Mesothelial cell of epicardium (in vitro differentiated cells): ENCODE measurements around the gene CXorf65. TPM values are rescaled to one million over a fixed set of nuclear protein-coding genes. Genes with fewer than 3 reads are reported as not detected.
A peak's percentile ranks its signal among the peaks of the same experiment; 100 is the strongest.

ENCODE experiments used
- DNase-seq, 2 experiments: peaks; one replicate each; pipeline ENCODE4 v3.0.0; 2021; ENCODE audit warnings: low spot score in 2 of 2; ENCODE audit not compliant: unreplicated experiment in 2 of 2
- H3K27ac Mint-ChIP-seq: 2 replicates; pipeline ENCODE4 v1.8.0; 2021; ENCODE audit warnings: mixed read lengths
- H3K27me3 Mint-ChIP-seq: 2 replicates; pipeline ENCODE4 v1.8.0; 2021; ENCODE audit warnings: low read depth, mixed read lengths
- H3K36me3 Mint-ChIP-seq: 2 replicates; pipeline ENCODE4 v1.8.0; 2021; ENCODE audit warnings: mixed read lengths
- H3K4me1 Mint-ChIP-seq: 2 replicates; pipeline ENCODE4 v1.8.0; 2021; ENCODE audit warnings: mixed read lengths
- H3K4me3 Mint-ChIP-seq: 2 replicates; pipeline ENCODE4 v1.8.0; 2021; ENCODE audit warnings: mild to moderate bottlenecking, moderate library complexity, mixed read lengths
- H3K9me3 Mint-ChIP-seq: 2 replicates; pipeline ENCODE4 v1.8.0; 2021; ENCODE audit warnings: mixed read lengths
- total RNA-seq: library from RNA; stranded (reverse); gene quantifications from 3 replicates; pipeline ENCODE4 v1.2.1, GENCODE V29; 2021
- TF ChIP-seq, protein P1 (sequence below): fragments of 200-600 bp; sonication (generic); IDR thresholded peaks from one replicate; pipeline ENCODE4 v1.5.0; 2021; ENCODE audit warnings: antibody characterized with exemption; ENCODE audit not compliant: unreplicated experiment

CXorf65 gene
- total RNA-seq, 1 donor from 2014 or later: not detected

DNA sequence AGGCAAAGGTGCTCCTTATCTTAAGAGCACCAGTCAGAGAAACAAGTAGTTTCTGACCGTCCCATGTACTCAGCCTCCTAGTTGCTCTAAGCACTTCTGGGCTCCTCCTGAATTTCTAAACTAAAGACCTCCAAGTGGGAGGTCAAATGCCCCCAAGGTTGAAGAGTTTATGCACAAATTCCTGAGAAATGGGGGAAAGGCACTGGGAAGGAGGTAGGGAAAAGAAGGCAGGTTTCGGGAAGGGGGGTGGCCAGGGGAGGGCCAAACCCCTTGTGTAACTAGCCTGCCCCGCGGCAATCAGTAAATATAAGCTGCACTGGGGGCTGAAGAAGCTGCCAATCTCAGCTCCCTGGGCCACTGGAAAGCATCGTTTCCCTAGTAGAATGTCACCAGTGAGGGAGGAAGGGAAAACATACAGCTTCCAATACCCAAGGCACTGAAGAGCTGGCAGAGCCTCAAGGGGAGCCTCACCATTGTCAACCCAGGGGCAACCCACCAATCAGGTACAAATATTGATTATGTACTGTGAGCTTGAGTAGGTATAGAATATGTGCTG lies 7.5 kb downstream of the CXorf65 start:
- TF ChIP-seq, protein P1, sequence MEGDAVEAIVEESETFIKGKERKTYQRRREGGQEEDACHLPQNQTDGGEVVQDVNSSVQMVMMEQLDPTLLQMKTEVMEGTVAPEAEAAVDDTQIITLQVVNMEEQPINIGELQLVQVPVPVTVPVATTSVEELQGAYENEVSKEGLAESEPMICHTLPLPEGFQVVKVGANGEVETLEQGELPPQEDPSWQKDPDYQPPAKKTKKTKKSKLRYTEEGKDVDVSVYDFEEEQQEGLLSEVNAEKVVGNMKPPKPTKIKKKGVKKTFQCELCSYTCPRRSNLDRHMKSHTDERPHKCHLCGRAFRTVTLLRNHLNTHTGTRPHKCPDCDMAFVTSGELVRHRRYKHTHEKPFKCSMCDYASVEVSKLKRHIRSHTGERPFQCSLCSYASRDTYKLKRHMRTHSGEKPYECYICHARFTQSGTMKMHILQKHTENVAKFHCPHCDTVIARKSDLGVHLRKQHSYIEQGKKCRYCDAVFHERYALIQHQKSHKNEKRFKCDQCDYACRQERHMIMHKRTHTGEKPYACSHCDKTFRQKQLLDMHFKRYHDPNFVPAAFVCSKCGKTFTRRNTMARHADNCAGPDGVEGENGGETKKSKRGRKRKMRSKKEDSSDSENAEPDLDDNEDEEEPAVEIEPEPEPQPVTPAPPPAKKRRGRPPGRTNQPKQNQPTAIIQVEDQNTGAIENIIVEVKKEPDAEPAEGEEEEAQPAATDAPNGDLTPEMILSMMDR: no peak
- Mint-ChIP-seq H3K27me3 (no peaks in the 10 kb centered on the region), H3K4me1 (peaks cover 46% of the 10 kb centered on the region), H3K9me3 (peaks cover 5% of the 10 kb centered on the region), H3K27ac (no peak overlapping the region), H3K36me3 (no peaks in the 10 kb centered on the region), H3K4me3 (no peak overlapping the region)
- DNase-seq: no peak

GRCh38 chrX:71098302-71098701 lies 8.2 kb downstream of the CXorf65 start:
- DNase-seq: no peak
- no peak overlapping the region for H3K27ac Mint-ChIP-seq
- no peaks in the 10 kb centered on the region for H3K27me3 Mint-ChIP-seq
- H3K9me3 Mint-ChIP-seq: peaks cover 8% of the 10 kb centered on the region
- H3K4me1 Mint-ChIP-seq: peaks cover 39% of the 10 kb centered on the region
- TF ChIP-seq, protein P1: peak; percentile 30
- no peak overlapping the region for H3K4me3 Mint-ChIP-seq
- H3K36me3 Mint-ChIP-seq: no peaks in the 10 kb centered on the region

DNA sequence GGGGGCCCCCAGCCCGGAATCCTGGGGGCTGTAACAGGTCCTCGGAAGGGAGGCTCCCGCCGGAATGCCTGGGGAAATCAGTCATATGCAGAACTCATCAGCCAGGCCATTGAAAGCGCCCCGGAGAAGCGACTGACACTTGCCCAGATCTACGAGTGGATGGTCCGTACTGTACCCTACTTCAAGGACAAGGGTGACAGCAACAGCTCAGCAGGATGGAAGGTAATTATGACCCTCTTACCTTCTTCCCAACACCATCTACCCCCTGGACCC lies 9.8 kb downstream of the CXorf65 start:
- peaks cover 15% of the 10 kb centered on the region for H3K9me3 Mint-ChIP-seq

DNA sequence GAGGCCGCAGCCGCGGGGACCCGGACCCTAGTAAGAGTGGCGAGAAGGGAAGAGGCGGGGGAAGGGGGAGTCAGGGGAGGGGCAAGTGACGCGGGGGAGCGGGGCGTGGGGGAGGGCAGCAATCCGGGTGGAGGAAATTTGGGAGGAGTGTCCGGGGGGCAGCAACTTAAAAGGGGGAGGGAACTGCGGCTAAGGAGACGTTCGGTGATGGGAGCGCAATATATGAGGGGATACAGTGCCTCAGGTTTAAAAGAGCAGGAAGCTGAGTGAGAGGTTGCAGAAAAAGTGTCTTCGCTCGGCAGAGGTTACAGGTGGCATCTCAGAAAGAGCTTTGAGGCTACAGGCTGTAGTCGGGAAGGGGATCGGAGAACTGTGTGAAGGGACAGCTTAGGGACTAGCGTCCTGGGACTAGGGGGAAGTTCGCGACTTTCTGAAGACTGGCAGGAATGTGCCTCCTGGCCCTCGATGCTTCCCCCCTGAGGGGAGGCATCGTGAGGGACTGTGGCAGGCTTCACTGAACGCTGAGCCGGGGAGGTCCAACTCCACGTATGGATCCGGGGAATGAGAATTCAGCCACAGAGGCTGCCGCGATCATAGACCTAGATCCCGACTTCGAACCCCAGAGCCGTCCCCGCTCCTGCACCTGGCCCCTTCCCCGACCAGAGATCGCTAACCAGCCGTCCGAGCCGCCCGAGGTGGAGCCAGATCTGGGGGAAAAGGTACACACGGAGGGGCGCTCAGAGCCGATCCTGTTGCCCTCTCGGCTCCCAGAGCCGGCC lies 10.4 kb downstream of the CXorf65 start:
- DNase-seq: peak in 1 of 2 experiments; percentile 42
- Mint-ChIP-seq H3K27me3 (no peaks in the 10 kb centered on the region), H3K4me3 (peak overlapping the region; percentile 83), H3K36me3 (no peaks in the 10 kb centered on the region), H3K27ac (peak overlapping the region; percentile 91), H3K4me1 (peaks cover 29% of the 10 kb centered on the region), H3K9me3 (peaks cover 18% of the 10 kb centered on the region)
- TF ChIP-seq, protein P1: no peak

More for the DNA sequence above, 9.8 kb downstream of the CXorf65 start:
- TF ChIP-seq, protein P1: no peak
- Mint-ChIP-seq H3K4me1 (peaks cover 29% of the 10 kb centered on the region), H3K27ac (no peak overlapping the region), H3K4me3 (peak overlapping the region; percentile 83), H3K36me3 (no peaks in the 10 kb centered on the region), H3K27me3 (no peaks in the 10 kb centered on the region)
- DNase-seq: no peak

- peak; percentile 73 to 88 for DNase-seq
- peak within 1 kb of the TSS; percentile 83 for H3K4me3 Mint-ChIP-seq
- H3K27me3 Mint-ChIP-seq: no peaks in the 10 kb centered on the region
- H3K27ac Mint-ChIP-seq: peak within 1 kb of the TSS; percentile 91
- TF ChIP-seq, protein P1: no peak
- peaks cover 18% of the 10 kb centered on the region for H3K9me3 Mint-ChIP-seq
- H3K4me1 Mint-ChIP-seq: peaks cover 27% of the 10 kb centered on the region
- no peaks in the 10 kb centered on the region for H3K36me3 Mint-ChIP-seq
Measured at GRCh38 chrX:71095555-71095980, 11.0 kb downstream of the CXorf65 start, which contains the start of gene FOXO4. Gene FOXO4 (plus strand): TSS chrX:71095851. CDS start chrX:71096529, 678 bp downstream.
